NCI-H2227 treated with DMSO at 0.1 percent for 48 hours (cell line): Measurements from ENCODE around the gene TMEM256.

Experiments used
- DNase-seq: peaks from one replicate; lab custom pipeline; 2025; lab: John Stamatoyannopoulos, UW

The TMEM256 gene

GRCh38 chr17:7403977-7404736 is at the start of gene TMEM256:
TSS of gene TMEM256 (minus strand) at chr17:7404097. CDS start at chr17:7404084, 13 bp downstream.
- DNase-seq, result peak; percentile 95

- DNase-seq, result no peak
Observed at GRCh38 chr17:7448461-7448860, 44.6 kb upstream of the TMEM256 start.

- peak; percentile 37 for DNase-seq
Observed at GRCh38 chr17:7445619-7445968, 41.7 kb upstream of the TMEM256 start.

- DNase-seq, result peak; percentile 6
Observed at GRCh38 chr17:7444682-7445618, 41.1 kb upstream of the TMEM256 start, which contains the start of gene CHRNB1. TSS of gene CHRNB1 (plus strand) at chr17:7445061. CDS start at chr17:7445128, 67 bp downstream.

- no peak for DNase-seq
Observed at GRCh38 chr17:7443499-7444485, 39.9 kb upstream of the TMEM256 start.

- no peak for DNase-seq
Observed at GRCh38 chr17:7442142-7442541, 38.2 kb upstream of the TMEM256 start.

GRCh38 chr17:7441266-7441665 is 37.4 kb upstream of the TMEM256 start:
- DNase-seq, result no peak

- peak; percentile 80 for DNase-seq
Observed at GRCh38 chr17:7440834-7441195, 36.9 kb upstream of the TMEM256 start.

- peak; percentile 80 for DNase-seq
Observed at GRCh38 chr17:7440113-7440833, 36.4 kb upstream of the TMEM256 start.

- no peak for DNase-seq
Observed at GRCh38 chr17:7439462-7440112, 35.7 kb upstream of the TMEM256 start, which contains the start of gene FGF11. TSS of gene FGF11 (plus strand) at chr17:7439512. CDS start at chr17:7439621, 109 bp downstream.

- DNase-seq, result no peak
Observed at GRCh38 chr17:7438656-7439460, 35.0 kb upstream of the TMEM256 start.

GRCh38 chr17:7437950-7438614 is 34.2 kb upstream of the TMEM256 start:
- DNase-seq, result peak; percentile 48

GRCh38 chr17:7437369-7437863 is 33.5 kb upstream of the TMEM256 start:
- DNase-seq, result no peak

- DNase-seq, result peak; percentile 35
Observed at GRCh38 chr17:7436556-7437368, 32.9 kb upstream of the TMEM256 start.

GRCh38 chr17:7435676-7436555 is 32.0 kb upstream of the TMEM256 start:
- DNase-seq, result no peak

- no peak for DNase-seq
Observed at GRCh38 chr17:7432296-7432695, 28.4 kb upstream of the TMEM256 start.

- no peak for DNase-seq
Observed at GRCh38 chr17:7431231-7431630, 27.3 kb upstream of the TMEM256 start.
